ENCODE data around the gene RTP2.
A peak's percentile ranks its signal among the peaks of the same experiment; 100 is the strongest.

RTP2 gene

DNA sequence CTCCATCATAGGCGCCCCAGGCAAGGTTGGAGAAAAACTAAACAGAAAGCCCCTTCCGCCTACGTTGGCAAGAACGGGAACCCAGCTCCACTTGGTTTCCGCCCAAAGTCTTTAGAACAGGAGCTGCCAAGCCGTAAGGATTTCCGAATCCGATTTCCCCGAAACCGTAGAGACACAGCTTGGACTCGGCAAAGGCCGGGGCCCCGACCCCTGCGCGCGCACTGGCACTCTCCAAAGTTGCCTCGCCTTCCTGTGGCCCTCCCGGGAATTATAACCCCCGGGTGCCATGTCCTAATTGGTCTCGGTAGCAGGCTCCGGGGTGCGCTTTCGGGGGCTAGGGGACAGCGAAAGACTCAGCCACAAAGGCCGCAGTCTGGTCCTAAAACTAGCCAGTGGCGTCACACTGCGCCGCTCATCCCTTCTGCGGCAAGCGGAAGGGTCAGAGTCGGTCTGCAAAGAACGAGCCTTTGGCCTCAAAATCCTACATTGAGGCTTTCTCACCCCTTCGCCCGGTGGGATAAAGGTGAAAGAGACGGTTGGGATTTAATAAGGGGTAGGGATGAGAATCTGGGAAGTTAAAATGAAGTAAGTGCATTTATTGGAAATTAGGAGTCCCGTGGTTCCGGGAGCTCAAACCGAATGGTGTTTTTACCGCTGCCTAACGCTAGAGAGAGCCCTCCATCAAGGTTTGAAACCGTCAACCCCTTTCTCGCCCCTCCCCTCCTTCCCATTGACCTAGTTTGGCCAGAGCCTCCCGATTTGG lies 36.2 kb upstream of the RTP2 start:
- peak; percentile 94 for DNase-seq

DNA sequence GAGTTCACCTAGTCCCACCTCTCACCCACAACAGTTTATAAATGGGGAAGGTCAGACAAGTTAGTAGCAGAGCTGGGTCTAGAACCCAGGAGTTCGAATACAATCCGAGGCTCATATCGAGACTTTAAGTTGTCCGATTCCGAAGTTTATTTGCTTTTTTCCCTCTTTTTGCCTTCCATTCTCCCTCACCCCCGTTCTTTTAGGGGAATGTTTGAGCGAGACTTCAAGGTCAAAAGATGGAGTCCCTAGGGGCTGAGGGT lies 35.6 kb upstream of the RTP2 start:
- DNase-seq = no peak

DNA sequence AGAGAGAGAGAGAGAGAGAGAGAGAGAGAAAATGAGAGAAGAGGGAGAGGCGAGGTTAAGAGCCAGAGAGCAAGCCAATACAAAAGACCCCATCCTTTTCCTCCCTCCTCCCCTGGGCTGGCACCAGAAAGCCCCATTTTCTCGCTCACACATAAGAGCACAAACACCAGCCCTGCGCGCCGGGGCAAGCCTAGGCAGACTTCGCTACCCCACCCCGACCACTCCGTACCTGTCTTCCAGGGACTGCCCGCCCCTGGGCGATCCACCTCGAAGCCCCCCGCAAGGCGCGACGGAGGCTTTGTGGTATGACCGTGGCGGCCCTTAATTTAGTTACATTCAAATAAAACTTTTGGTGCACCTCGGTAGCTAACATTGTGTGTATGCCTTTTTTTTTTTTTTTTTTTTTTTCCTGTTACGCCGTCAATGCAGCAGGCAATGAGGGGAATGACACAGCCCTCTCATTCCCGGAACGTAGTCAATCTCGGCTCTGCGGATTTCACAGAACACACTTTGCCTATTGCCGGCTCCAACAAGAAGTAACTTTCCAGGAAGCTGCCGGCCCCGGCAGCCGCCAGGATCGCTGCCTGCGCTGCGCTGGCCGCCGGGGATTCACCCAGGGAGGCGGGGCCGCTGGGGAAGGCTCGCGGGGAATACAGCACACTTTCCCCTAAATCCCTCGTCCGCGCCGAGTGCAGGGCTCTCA lies 35.2 kb upstream of the RTP2 start:
- DNase-seq = peak; percentile 52

DNA sequence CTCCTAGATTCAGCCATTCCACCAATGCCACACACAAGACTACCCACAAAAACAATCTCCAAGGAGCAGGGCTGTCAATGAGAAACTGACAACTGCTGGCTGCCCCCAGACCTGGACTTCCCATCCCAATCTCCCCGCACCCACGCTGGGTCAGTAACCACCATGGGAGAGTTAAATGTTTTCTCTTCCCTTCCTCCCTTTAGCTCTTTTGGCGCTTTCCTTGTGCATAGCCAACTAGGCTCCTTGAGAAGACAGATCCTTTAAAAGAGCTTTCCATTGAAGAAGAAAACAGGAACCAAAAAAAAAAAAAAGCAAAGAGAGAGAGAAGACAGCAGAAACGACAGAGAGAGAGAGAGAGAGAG lies 34.6 kb upstream of the RTP2 start:
- peak; percentile 52 for DNase-seq

DNA sequence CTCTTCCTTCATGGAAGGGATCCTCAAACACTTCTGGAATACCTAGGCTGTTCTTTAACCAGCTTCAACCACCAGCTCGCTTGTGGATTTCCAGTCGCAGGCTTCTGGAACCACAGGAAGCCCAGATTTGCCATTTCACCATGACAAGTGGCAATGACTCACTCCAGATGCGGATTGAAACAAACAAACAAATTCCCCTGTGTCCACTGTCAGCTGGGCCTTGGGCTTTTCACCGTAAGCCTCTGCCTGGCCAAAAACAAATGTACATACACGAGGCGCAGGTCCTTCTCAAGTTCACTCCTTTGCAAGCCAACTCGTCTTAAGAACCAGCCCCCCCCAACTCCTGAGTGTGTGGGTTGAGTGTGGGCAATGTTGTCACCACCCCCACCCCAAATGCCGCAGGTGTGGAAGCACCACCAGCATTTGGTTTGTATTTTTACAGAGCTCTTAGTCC lies 34.1 kb upstream of the RTP2 start:
- DNase-seq = no peak

DNA sequence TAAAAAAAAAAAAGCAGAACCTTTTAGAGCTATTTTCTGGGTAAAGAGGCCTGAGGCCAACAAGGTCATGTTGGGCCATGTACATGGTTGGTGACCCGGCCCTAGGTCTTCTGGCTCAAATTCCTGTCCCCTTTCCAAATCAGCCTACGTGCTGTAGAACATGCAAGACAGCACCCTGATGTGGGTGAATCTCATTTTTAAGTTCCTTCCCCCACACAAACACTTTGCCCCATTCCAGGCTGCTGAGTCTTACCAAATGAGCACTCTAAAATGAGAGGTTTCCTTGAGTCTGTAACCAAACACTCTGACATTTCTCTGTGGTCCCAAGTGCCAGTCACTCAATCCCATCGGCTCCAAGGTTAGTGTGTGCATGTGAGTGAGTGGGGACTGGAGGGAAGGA lies 33.5 kb upstream of the RTP2 start:
- DNase-seq = no peak

DNA sequence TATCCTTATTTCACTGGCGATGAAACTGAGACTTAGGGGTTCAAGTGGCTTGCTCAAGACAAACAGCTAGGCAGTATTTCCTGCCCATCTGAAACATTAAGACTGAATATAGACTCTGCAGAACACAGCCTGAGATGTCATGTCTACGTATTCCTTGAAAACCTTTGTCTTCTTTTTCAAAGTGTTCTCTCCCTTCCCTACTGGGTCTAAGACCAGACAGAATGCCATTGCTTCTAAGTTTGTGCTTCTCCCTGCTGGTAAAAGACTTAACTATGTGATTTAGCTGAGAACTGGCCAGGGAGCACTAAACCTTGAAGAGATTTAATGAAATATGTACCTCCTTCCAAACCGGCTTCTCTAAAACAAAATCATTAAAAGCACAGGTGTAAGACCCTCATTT lies 33.0 kb upstream of the RTP2 start:
- no peak for DNase-seq

DNA sequence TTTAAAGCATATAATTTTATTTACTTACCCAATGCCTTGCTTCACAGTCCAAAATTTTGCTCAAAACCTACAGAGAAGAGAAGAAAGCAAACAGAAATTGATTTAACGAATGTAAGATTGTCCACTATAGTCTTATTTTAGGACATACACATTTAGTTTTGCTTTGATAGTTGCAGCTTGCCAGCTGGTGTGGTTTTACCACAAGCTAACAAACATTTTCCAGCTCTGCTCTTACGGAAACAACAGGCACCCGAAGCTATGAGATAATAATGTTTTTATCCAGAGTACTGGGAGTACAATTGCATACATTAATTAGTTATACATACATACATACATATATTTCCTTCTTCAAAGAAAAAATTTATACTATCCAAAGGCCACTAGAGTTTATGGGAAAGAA lies 32.5 kb upstream of the RTP2 start:
- DNase-seq = no peak

DNA sequence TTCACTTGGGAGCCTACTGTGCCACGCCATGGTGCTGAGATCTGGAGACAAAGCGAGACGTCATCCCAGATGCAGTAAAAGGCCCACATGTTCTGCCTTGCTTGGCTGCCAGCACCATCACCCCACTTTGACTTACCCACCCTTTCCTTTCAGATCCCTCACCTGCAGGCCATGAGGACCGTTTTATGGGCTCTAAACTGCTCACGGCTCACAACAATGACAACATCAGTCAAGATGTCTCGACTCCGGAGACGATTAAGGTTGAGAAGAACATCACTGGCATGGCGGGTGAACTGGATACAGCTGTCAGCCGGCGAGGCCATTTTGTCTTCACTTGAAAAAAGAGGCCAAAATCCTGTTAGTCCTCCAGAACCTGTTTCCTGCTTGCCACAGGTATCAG lies 31.0 kb upstream of the RTP2 start:
- DNase-seq = no peak

DNA sequence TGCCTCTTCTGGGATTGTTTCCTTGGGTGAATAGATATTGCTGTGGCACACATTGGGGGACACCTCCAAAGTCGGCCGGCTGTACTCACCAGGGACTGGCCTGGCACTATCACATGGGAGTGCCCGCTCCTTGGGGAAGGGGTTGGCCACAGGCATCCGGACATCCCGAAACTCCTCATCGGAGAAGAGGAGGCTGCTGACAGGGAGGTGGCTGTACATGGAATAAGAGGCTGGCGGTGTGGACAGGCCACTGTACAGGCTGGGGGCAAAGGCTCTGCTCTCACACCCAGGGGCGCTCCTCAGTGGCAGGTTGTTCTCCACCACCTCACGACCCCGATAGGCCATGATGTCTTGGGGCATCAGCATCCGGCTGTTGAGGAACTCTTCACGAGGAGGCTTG lies 27.2 kb upstream of the RTP2 start:
- DNase-seq = no peak

DNA sequence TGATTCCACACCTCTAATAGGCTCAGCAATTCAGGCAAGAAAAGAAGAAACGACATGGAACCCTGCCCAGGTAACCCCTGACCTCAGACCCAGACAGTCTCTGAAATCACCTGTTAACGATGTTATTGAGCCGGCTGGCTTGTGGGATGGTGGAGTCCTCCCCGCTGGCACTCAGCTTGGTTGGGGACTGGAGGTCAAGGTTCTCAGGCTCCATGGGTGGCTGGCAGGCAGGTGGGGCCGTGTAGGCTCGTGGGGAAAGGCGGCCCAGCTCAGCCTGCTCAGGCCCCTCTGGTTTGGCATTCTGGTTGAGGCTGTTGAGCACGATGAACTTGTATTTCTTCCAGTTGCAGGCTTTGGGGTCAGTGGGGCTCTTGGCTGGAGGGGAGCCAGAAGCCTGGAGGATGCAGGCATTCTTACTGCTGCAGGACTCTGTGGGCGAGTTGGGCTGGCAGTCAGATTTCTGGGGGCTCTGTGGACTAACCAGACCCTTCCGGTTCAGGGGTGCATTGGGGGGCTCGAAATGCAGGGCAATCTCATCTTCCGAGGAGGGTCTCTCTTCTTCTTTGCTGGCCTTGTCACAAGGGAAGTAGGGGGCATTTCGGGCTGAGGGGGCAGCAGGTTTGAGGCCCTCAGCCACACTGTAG lies 26.7 kb upstream of the RTP2 start:
- DNase-seq = no peak

DNA sequence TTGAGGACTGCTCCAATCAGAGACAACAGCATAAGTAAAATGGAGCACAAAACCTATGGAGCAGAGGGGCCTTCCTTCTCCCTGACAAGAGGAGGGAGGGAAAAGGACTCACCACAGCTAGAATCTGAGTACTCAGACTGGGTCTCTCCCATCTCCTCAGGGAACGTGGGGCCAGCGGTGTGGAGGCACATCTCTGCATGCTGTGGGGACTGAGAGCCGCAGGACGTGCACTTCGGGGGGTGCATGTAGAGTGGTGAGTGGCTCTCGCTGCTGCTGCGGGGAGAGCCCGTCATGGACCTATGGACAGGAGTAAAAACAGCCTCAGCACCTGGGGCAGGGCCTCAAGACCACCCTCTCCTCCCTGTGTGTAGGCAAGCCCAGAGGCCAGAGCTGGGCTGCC lies 25.9 kb upstream of the RTP2 start:
- no peak for DNase-seq

DNA sequence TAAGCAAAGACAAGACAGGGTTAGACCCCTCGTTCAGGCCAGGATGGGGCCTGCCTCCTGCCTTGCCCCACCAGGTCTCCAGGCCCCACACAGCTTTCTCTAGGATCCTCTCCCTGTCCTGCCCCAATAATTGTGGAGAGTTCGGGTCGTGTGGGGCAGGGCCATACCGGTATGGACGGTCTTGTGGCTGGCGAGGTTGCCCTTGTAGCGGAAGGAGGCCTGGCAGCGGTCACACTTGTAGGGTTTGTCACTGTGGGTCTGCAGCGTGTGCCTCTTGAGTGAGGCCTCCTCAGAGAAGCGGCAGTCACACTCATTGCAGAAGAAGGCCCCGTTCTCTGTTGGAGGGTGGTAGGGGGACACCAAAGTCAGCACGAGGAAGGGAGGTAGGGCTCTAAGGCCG lies 24.2 kb upstream of the RTP2 start:
- DNase-seq = no peak

DNA sequence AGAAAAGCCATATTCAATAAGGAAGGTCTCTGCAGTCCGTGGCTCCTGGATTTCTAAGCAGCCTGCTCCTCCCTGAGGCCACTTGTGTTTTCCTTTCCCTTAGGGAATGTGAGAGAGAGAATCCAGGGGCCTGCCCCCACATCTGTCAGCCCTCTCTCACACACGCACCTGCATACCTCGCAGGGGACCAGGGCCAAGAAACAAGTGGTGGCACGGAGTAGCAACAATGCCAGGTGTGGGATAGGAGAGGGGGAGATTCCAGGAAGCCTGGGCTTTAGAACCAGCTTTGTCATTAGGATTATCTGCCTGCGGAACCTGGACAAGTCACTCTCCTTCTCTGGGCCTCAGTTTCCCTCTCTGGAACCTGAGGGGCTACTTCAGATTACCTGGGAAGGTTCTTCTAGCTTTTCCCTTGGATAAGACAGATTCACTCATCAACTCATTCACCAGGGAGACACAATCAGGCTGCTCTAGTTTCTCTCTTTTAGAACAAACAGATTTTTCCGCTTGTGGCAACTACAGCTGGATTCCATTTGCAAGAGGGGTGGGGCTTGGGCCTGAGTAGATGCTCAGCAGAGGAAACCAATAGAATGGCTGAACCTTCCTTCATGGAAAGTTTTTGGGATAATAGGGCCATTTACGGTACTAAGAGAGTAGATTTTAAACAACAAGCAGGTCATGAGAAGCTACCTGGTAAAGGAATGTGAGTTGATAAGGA lies 23.5 kb upstream of the RTP2 start:
- no peak for DNase-seq

DNA sequence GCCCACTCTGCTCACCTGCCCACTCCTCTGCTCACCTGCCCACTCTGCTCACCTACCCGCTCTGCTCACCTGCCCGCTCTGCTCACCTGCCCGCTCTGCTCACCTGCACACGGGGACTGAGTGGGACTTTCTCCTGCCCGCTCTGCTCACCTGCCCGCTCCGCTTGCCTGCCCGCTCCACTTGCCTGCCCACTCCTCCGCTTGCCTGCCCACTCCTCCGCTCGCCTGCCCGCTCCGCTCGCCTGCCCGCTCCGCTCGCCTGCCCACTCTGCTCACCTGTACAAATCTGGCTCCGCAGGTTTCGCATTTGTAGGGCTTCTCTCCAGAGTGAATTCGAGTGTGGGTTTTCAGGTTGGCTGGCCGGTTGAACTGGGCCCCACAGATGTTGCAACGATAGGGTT lies 22.9 kb upstream of the RTP2 start:
- DNase-seq = no peak

DNA sequence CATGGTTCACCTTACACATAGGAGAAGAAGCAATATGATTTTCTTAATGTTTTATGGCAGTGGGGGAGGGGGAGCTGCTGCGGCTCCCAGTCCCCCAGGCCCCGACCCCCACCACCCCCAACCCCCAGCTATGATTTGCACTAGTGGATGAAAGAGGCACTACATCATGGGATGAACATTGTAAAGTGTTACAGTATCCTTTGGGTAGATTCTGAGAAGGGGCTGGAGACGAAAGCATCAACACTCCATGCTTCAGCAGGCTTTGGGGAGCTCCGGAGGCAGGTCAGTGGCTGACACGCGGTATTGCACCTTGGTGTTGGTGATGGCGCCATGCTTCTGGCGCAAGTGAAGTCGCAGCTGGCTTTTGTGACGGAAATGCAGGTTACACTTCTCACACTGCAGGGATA lies 19.9 kb upstream of the RTP2 start:
- no peak for DNase-seq

DNA sequence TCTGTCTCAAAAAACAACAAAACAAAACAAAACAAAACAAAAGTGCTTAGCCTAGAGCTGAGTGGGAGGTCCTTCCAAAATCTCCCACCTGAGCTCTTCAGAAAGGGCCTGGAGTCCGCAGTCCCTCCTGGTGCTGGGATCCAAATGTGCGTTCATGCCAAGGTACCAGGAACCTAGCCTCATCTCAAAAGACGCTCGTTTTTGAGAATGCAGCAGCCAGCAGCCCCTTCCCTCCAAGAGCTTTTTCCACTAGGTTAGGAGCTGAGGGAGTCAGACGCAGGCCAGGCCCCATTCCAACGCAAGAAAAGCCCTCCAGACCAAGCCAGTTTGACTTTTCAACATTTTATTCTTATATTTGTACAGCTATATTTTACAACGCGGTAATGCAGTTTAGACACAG lies 18.7 kb upstream of the RTP2 start:
- no peak for DNase-seq

DNA sequence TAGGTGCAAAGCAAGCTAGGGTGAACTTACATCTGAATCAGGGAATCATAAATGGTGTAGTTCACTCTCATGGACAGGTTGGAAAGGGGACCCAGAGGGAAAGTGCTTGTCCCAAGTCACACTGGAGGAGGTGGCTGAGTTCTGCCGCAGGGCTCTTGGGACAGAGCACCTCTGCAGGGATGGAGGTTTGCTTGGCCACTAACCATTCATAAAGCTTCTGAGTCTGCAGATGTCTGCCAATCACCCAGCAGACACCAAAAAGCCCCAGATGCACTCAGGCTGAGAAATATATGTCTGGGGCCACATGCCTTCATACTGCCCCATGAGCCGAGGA lies 17.9 kb upstream of the RTP2 start:
- no peak for DNase-seq

DNA sequence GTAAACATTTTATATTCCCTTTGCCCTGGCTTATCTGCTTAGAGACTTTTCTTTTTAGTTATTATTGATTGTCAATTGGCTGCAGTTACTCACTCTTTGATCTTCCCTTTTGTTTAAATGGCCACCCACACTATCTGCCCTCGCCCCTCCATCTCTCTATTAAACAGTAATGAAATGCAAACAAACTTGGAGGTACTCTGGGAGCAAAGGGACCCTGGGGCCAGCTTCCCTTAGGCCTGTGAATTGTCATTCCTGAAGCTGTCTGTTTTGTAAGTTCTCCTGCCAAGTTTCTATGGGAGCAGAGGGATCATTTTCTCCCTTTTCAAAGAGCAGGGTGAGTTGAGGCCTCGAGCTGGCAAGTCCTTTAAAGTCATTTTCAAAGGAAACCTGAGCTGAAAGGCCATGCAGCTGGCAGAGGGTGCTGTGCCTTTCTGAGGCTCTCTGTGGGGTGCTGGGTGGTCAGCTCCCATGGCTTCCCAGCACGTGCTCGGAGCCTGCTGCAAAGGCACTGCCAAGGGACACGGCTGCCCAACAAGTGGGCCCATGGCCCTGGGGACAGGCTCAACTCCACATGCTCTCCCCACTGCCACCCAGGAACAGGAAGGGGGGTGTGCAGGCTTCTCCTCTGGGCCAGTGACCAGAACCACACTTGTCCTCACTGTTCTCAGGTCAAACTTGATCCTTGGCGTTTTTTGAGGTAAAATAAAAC lies 17.4 kb upstream of the RTP2 start:
- peak; percentile 73 for DNase-seq

DNA sequence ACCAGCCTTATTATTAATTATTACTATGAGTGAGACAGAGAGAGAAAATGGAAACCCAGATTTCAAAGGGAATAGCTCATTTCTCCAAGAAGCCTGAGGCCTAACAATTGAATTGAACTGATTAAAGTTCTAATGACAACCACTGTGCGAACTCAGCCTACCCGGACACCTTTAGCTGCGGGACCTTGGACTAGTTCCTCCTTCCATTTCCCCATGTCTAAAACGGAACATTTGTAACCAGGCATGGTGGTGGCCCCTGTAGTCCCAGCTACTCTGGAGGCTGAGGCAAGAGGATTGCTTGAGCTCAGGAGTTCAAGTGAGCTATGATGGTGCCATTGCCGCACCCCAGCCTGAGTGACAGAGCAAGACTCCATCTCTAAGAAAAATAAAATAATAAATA lies 16.4 kb upstream of the RTP2 start:
- no peak for DNase-seq

DNA sequence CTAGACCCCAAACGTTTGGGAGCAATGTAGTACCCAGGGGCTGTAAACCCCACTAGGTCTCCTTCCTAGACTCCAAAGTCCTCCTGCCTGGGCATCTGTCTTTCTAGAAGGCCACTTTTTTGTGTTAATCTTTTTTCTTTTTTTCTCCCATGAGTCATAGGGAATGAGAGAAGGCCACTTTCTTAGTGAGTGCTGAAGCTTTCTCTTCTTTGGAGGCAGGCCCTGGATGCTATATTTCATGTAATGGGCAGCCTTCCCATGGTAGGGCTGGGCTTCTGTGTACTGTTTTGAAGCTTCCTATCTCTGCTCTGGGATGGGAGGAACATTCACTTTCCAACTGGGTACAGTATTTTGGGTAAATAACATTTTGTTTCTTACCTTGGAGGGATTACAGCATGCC lies 15.2 kb upstream of the RTP2 start:
- DNase-seq = no peak

DNA sequence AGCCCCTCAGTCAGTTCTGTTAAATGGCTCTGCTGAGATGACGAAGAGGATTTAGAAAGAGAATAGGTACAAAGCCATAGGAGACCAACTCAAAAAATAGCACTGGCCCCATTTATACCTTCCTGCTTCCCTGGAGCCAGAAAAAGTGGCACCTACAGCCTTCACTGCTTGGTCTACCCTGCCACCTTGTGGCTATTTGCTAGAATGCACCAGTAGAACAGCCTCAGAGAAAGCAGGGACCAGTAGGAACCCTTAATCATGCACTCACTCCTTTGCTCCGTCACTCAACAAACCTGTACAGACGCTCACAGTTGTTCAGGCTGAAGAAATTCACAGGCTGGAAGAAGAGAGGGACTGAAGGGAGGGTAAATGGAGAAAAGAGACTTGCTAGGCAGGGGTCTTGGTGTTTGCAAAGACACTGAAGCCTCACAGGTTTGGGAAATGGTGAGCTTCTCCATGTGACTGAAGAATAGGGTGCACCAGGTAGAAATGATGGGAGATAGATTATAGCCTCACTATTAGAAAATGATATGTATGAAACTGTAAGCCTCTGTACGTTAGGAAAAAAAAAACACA lies 12.1 kb upstream of the RTP2 start:
- peak; percentile 72 for DNase-seq

DNA sequence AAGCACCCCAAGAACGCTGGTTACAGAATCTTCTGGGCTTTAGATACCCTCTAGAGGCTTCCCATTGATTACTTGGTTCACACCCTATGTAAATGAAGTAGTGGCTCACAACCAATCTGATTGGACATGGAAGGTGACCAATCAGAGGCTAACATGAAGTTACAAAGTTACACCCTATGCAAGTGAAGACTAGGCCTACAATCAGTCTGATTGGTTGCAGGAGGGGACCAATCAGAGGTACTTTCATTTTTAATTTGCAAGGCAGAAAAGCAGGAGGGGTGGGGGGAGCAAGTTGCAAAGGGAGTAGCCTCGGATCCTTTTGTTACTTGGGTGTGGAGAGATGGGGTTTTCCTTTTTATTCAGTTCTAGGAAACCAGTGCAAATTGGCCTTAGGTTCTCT lies 11.1 kb upstream of the RTP2 start:
- DNase-seq = no peak
